Activated CD4-positive, alpha-beta T cell treated with anti-CD3 and anti-CD28 coated beads, Interleukin-10, Interleukin-2, amounts not matched to agents 100 ng/mL and 50 ng/mL, durations not matched to agents 16 hours and 8 hours (primary cell): ENCODE results near the gene PTGFRN.

Experiments used
- DNase-seq: peaks from one replicate; pipeline ENCODE4 v3.0.0-alpha.2; 2020

Gene PTGFRN

GRCh38 chr1:116982319-116983004, 72.7 kb downstream of the PTGFRN start:
- DNase-seq = no peak

GRCh38 chr1:116983112-116983511, 73.4 kb downstream of the PTGFRN start:
- DNase-seq = no peak

GRCh38 chr1:116983678-116984077, 74.0 kb downstream of the PTGFRN start:
- no peak for DNase-seq

- no peak for DNase-seq
These were observed 74.9 kb downstream of the PTGFRN start for GRCh38 chr1:116984406-116985160.

GRCh38 chr1:116986421-116987255, 76.9 kb downstream of the PTGFRN start:
- peak; percentile 17 for DNase-seq

- peak; percentile 67 for DNase-seq
These were observed 77.5 kb downstream of the PTGFRN start for GRCh38 chr1:116987256-116987555.

- no peak for DNase-seq
These were observed 78.5 kb downstream of the PTGFRN start for GRCh38 chr1:116988248-116988647.

- DNase-seq = no peak
These were observed 79.2 kb downstream of the PTGFRN start for GRCh38 chr1:116988908-116989307.

- DNase-seq = no peak
These were observed 80.1 kb downstream of the PTGFRN start for GRCh38 chr1:116989835-116990234.

GRCh38 chr1:116990612-116991151, 81.0 kb downstream of the PTGFRN start:
- no peak for DNase-seq

GRCh38 chr1:116991171-116991845, 81.6 kb downstream of the PTGFRN start:
- DNase-seq = no peak

- no peak for DNase-seq
These were observed 82.2 kb downstream of the PTGFRN start for GRCh38 chr1:116991918-116992317.

GRCh38 chr1:116993286-116993685, 83.6 kb downstream of the PTGFRN start:
- no peak for DNase-seq

GRCh38 chr1:116994411-116994810, 84.7 kb downstream of the PTGFRN start:
- DNase-seq = no peak

GRCh38 chr1:116997066-116997465, 87.3 kb downstream of the PTGFRN start:
- no peak for DNase-seq

- no peak for DNase-seq
These were observed 87.9 kb downstream of the PTGFRN start for GRCh38 chr1:116997636-116998035.

- no peak for DNase-seq
These were observed 89.9 kb downstream of the PTGFRN start for GRCh38 chr1:116999596-116999995.

GRCh38 chr1:117000142-117000541, 90.4 kb downstream of the PTGFRN start:
- no peak for DNase-seq

- DNase-seq = peak; percentile 81
These were observed 91.7 kb downstream of the PTGFRN start, which contains the start of gene CD101 for GRCh38 chr1:117001254-117001927. Gene CD101, plus strand, starts transcription at chr1:117001760. Its CDS starts 58 bp downstream, at chr1:117001818.

- DNase-seq = no peak
These were observed 93.6 kb downstream of the PTGFRN start for GRCh38 chr1:117003223-117003875.

- no peak for DNase-seq
These were observed 98.0 kb downstream of the PTGFRN start for GRCh38 chr1:117007719-117008013.

- no peak for DNase-seq
These were observed 98.9 kb downstream of the PTGFRN start for GRCh38 chr1:117008656-117009055.
